HG03064 (cell line): ENCODE results near the gene ANKUB1.
"Not testable (repeated sequence)": the region's sequence is repeated elsewhere in the genome, so short reads cannot be mapped to it uniquely, and the experiment has no call there.

ENCODE experiments used
- ATAC-seq: cut with Tn5 transposase; IDR thresholded peaks from one replicate; pipeline ENCODE4 v1.9.1; 2021; ENCODE audit warnings: low read depth; ENCODE audit not compliant: unreplicated experiment

ANKUB1 gene

GRCh38 chr3:149792452-149793270 lies at the start of gene ANKUB1:
ANKUB1 (minus strand) TSS chr3:149792554; CDS start chr3:149792366, 188 bp downstream.
- ATAC-seq = no peak

- ATAC-seq = no peak
Observed at GRCh38 chr3:149839896-149840295, 47.5 kb upstream of the ANKUB1 start.

- ATAC-seq = not testable (repeated sequence)
Observed at GRCh38 chr3:149839469-149839868, 47.1 kb upstream of the ANKUB1 start.

- ATAC-seq = not testable (repeated sequence)
Observed at GRCh38 chr3:149838491-149838890, 46.1 kb upstream of the ANKUB1 start.

GRCh38 chr3:149833241-149833640 lies 40.9 kb upstream of the ANKUB1 start:
- no peak for ATAC-seq

GRCh38 chr3:149832086-149832485 lies 39.7 kb upstream of the ANKUB1 start:
- no peak for ATAC-seq

GRCh38 chr3:149831321-149831720 lies 39.0 kb upstream of the ANKUB1 start:
- ATAC-seq = no peak

GRCh38 chr3:149830902-149831301 lies 38.5 kb upstream of the ANKUB1 start:
- ATAC-seq = no peak

- not testable (repeated sequence) for ATAC-seq
Observed at GRCh38 chr3:149829631-149830030, 37.3 kb upstream of the ANKUB1 start.

- ATAC-seq = no peak
Observed at GRCh38 chr3:149828390-149828789, 36.0 kb upstream of the ANKUB1 start.

- no peak for ATAC-seq
Observed at GRCh38 chr3:149826636-149827035, 34.3 kb upstream of the ANKUB1 start.

- ATAC-seq = no peak
Observed at GRCh38 chr3:149820183-149820582, 27.8 kb upstream of the ANKUB1 start.

GRCh38 chr3:149819432-149819831 lies 27.1 kb upstream of the ANKUB1 start:
- ATAC-seq = no peak

GRCh38 chr3:149816986-149817385 lies 24.6 kb upstream of the ANKUB1 start:
- no peak for ATAC-seq

GRCh38 chr3:149816311-149816710 lies 24.0 kb upstream of the ANKUB1 start:
- no peak for ATAC-seq

GRCh38 chr3:149815728-149816127 lies 23.4 kb upstream of the ANKUB1 start:
- no peak for ATAC-seq

- ATAC-seq = no peak
Observed at GRCh38 chr3:149815321-149815720, 23.0 kb upstream of the ANKUB1 start.

- ATAC-seq = peak; percentile 9
Observed at GRCh38 chr3:149813367-149814281, 21.3 kb upstream of the ANKUB1 start.

GRCh38 chr3:149812606-149813366 lies 20.4 kb upstream of the ANKUB1 start, which contains the start of gene RNF13:
RNF13 (plus strand) TSS chr3:149813215; CDS start chr3:149846027, 32,812 bp downstream.
- ATAC-seq = peak; percentile 93

- no peak for ATAC-seq
Observed at GRCh38 chr3:149812165-149812605, 19.8 kb upstream of the ANKUB1 start.
